ENCODE data around the gene SGCD. TPM values are rescaled to one million over a fixed set of nuclear protein-coding genes. Genes with fewer than 3 reads are reported as not detected.

Gene SGCD
- total and polyA plus RNA-seq, 4 donors, result 0.79 to 20.9 (median 6.0) TPM

- no peaks in the 10 kb centered on the region for H3K36me3 ChIP-seq (ENCODE audit: control insufficient read depth in 4 of 4, insufficient read depth in 4 of 4, low read length in 4 of 4)
- no peaks in the 10 kb centered on the region for H3K27me3 ChIP-seq (ENCODE audit: control insufficient read depth in 3 of 3, insufficient read depth in 3 of 3, low read length in 2 of 3)
- 78 to 91% methylated on average over 4 of the region's 4 CpGs for WGBS, 2 donors
- H3K4me3 ChIP-seq, result no peak overlapping the region
- ATAC-seq (ENCODE audit: insufficient read depth, low FRiP score) (no peak), DNase-seq (no peak)
- H3K4me1 ChIP-seq (ENCODE audit: control insufficient read depth in 5 of 5, insufficient read depth in 5 of 5, low read length in 5 of 5), result peaks cover 0 to 31% (median 2%) of the 10 kb centered on the region in 5 donors
- peak overlapping the region in 1 of 2 donors; percentile 10 for H3K27ac ChIP-seq (ENCODE audit: low read depth in 1 of 2, low read length in 1 of 2)
- TF ChIP-seq CTCF (IDR thresholded peaks at IDR 0.05; ENCODE audit: control extremely low read depth, extremely low read depth), result no peak
- no peak overlapping the region for H3K9ac ChIP-seq (ENCODE audit: insufficient read depth in 1 of 2, low read length in 2 of 2)
- peaks cover 0 to 8% (median 0%) of the 10 kb centered on the region in 4 donors for H3K9me3 ChIP-seq (ENCODE audit: control insufficient read depth in 4 of 4, insufficient read depth in 3 of 4, low read length in 3 of 4)
Measured at GRCh38 chr5:156585999-156586398, 259.0 kb downstream of the SGCD start.

GRCh38 chr5:156587012-156587411 is 260.0 kb downstream of the SGCD start:
- H3K27ac ChIP-seq (ENCODE audit: low read depth in 1 of 2, low read length in 1 of 2), result peak overlapping the region in 1 of 2 donors; percentile 57

GRCh38 chr5:156588306-156588705 is 261.3 kb downstream of the SGCD start:
- H3K36me3 ChIP-seq (ENCODE audit: control insufficient read depth in 4 of 4, insufficient read depth in 4 of 4, low read length in 4 of 4), result peaks cover 0 to 4% (median 0%) of the 10 kb centered on the region in 4 donors
- DNase-seq (no peak), ATAC-seq (ENCODE audit: insufficient read depth, low FRiP score) (no peak)
- no peak overlapping the region for H3K9ac ChIP-seq (ENCODE audit: insufficient read depth in 1 of 2, low read length in 2 of 2)
- H3K9me3 ChIP-seq (ENCODE audit: control insufficient read depth in 4 of 4, insufficient read depth in 3 of 4, low read length in 3 of 4), result no peaks in the 10 kb centered on the region
- H3K4me1 ChIP-seq (ENCODE audit: control insufficient read depth in 5 of 5, insufficient read depth in 5 of 5, low read length in 5 of 5), result peaks cover 0 to 31% (median 2%) of the 10 kb centered on the region in 5 donors
- peak overlapping the region in 1 of 2 donors; percentile 16 for H3K27ac ChIP-seq (ENCODE audit: low read depth in 1 of 2, low read length in 1 of 2)
- no peak overlapping the region for H3K4me3 ChIP-seq
- no peak for TF ChIP-seq CTCF (IDR thresholded peaks at IDR 0.05; ENCODE audit: control extremely low read depth, extremely low read depth)
- H3K27me3 ChIP-seq (ENCODE audit: control insufficient read depth in 3 of 3, insufficient read depth in 3 of 3, low read length in 2 of 3), result no peaks in the 10 kb centered on the region
- WGBS, 2 donors, result 84 to 95% methylated on average over 2 of the region's 2 CpGs

More at GRCh38 chr5:156587012-156587411, 260.0 kb downstream of the SGCD start:
- no peak for DNase-seq
- ATAC-seq (ENCODE audit: insufficient read depth, low FRiP score), result no peak
- no peak for TF ChIP-seq CTCF (IDR thresholded peaks at IDR 0.05; ENCODE audit: control extremely low read depth, extremely low read depth)
- Histone ChIP-seq H3K27me3 (ENCODE audit: control insufficient read depth in 3 of 3, insufficient read depth in 3 of 3, low read length in 2 of 3) (no peaks in the 10 kb centered on the region), H3K4me1 (ENCODE audit: control insufficient read depth in 5 of 5, insufficient read depth in 5 of 5, low read length in 5 of 5) (peaks cover 0 to 31% (median 2%) of the 10 kb centered on the region in 5 donors), H3K9ac (ENCODE audit: insufficient read depth in 1 of 2, low read length in 2 of 2) (no peak overlapping the region), H3K4me3 (no peak overlapping the region), H3K36me3 (ENCODE audit: control insufficient read depth in 4 of 4, insufficient read depth in 4 of 4, low read length in 4 of 4) (no peaks in the 10 kb centered on the region), H3K9me3 (ENCODE audit: control insufficient read depth in 4 of 4, insufficient read depth in 3 of 4, low read length in 3 of 4) (peaks cover 0 to 2% (median 0%) of the 10 kb centered on the region in 4 donors)
- WGBS, 2 donors, result 37 to 46% methylated on average over 2 of the region's 2 CpGs
